Progenitor cell of endocrine pancreas (in vitro differentiated cells): ENCODE measurements around the gene KLRD1. TPM values are rescaled to one million over a fixed set of nuclear protein-coding genes. Genes with fewer than 3 reads are reported as not detected.

Source experiments
- DNase-seq: peaks from one replicate; pipeline ENCODE4 v3.0.0; 2021; ENCODE audit warnings: low spot score; ENCODE audit not compliant: unreplicated experiment
- H3K27ac Mint-ChIP-seq: 2 replicates; pipeline ENCODE4 v1.8.0; 2021; ENCODE audit warnings: mild to moderate bottlenecking, moderate library complexity, mixed read lengths
- H3K27me3 Mint-ChIP-seq: 2 replicates; pipeline ENCODE4 v1.8.0; 2021; ENCODE audit warnings: mixed read lengths
- H3K36me3 Mint-ChIP-seq: 2 replicates; pipeline ENCODE4 v1.8.0; 2022; ENCODE audit warnings: mixed read lengths; ENCODE audit not compliant: insufficient read depth
- H3K4me1 Mint-ChIP-seq: 2 replicates; pipeline ENCODE4 v1.8.0; 2021; ENCODE audit warnings: low read depth, mixed read lengths
- H3K4me3 Mint-ChIP-seq: 2 replicates; pipeline ENCODE4 v1.8.0; 2021; ENCODE audit warnings: low read depth, mild to moderate bottlenecking, moderate library complexity, mixed read lengths
- H3K9me3 Mint-ChIP-seq: 2 replicates; pipeline ENCODE4 v1.8.0; 2021; ENCODE audit warnings: low read depth, mixed read lengths
- CTCF ChIP-seq: fragments of 200-600 bp; sonication (generic); IDR thresholded peaks from one replicate; pipeline ENCODE4 v1.5.0; 2021; ENCODE audit warnings: antibody characterized with exemption, mild to moderate bottlenecking; ENCODE audit not compliant: unreplicated experiment
- long read RNA-seq: library from polyadenylated mRNA; unstranded; transcript quantifications from one replicate; pipeline ENCODE4 v2.0.0, GENCODE V29; 2020
- total RNA-seq: library from RNA; stranded (reverse); gene quantifications from 2 replicates; pipeline ENCODE4 v1.2.1, GENCODE V29; 2021

Gene KLRD1
- total RNA-seq = 0.20 and 0.48 TPM in 2 replicates
- long read RNA-seq, partial matches to known transcripts = 0 of 1 reads
- long read RNA-seq, other reads (novel, unspliced or antisense) = 1 of 1 reads

- Mint-ChIP-seq H3K27ac (no peak within 1 kb of the TSS), H3K4me1 (no peaks in the 10 kb centered on the region), H3K36me3 (no peaks in the 10 kb centered on the region), H3K9me3 (peaks cover 4% of the 10 kb centered on the region), H3K27me3 (no peaks in the 10 kb centered on the region), H3K4me3 (no peak within 1 kb of the TSS)
- TF ChIP-seq CTCF = no peak
- DNase-seq = no peak
Observed at GRCh38 chr12:10307630-10308029, at the start of gene KLRD1. KLRD1 (plus strand) TSS chr12:10307870; CDS start chr12:10308078, 208 bp downstream.

GRCh38 chr12:10260927-10261326 is 46.7 kb upstream of the KLRD1 start:
- Mint-ChIP-seq H3K9me3 (peaks cover 11% of the 10 kb centered on the region), H3K27me3 (no peaks in the 10 kb centered on the region), H3K4me1 (no peaks in the 10 kb centered on the region), H3K36me3 (no peaks in the 10 kb centered on the region), H3K27ac (no peak overlapping the region), H3K4me3 (no peak overlapping the region)
- DNase-seq = no peak
- no peak for TF ChIP-seq CTCF

- no peaks in the 10 kb centered on the region for H3K9me3 Mint-ChIP-seq
- DNase-seq = no peak
- no peak overlapping the region for H3K27ac Mint-ChIP-seq
- H3K4me1 Mint-ChIP-seq = peaks cover 11% of the 10 kb centered on the region
- no peak overlapping the region for H3K4me3 Mint-ChIP-seq
- no peaks in the 10 kb centered on the region for H3K27me3 Mint-ChIP-seq
- no peak for TF ChIP-seq CTCF
- no peaks in the 10 kb centered on the region for H3K36me3 Mint-ChIP-seq
Observed at GRCh38 chr12:10268037-10268436, 39.6 kb upstream of the KLRD1 start.

GRCh38 chr12:10272467-10272866 is 35.2 kb upstream of the KLRD1 start:
- Mint-ChIP-seq H3K36me3 (no peaks in the 10 kb centered on the region), H3K9me3 (peaks cover 7% of the 10 kb centered on the region), H3K27me3 (no peaks in the 10 kb centered on the region), H3K4me3 (no peak overlapping the region), H3K4me1 (peaks cover 11% of the 10 kb centered on the region), H3K27ac (no peak overlapping the region)
- no peak for TF ChIP-seq CTCF
- DNase-seq = no peak

- H3K9me3 Mint-ChIP-seq = peaks cover 7% of the 10 kb centered on the region
- no peak overlapping the region for H3K27ac Mint-ChIP-seq
- H3K4me1 Mint-ChIP-seq = peaks cover 2% of the 10 kb centered on the region
- no peaks in the 10 kb centered on the region for H3K36me3 Mint-ChIP-seq
- no peaks in the 10 kb centered on the region for H3K27me3 Mint-ChIP-seq
- TF ChIP-seq CTCF = no peak
- H3K4me3 Mint-ChIP-seq = no peak overlapping the region
- DNase-seq = no peak
Observed at GRCh38 chr12:10276774-10277173, 30.9 kb upstream of the KLRD1 start.
